Activated T-cell treated with anti-CD3 and anti-CD28 coated beads, Interleukin-2, amount 50 U/mL, for 4 hours (primary cell): ENCODE data around the gene SIRPA. TPM values are rescaled to one million over a fixed set of nuclear protein-coding genes. Genes with fewer than 3 reads are reported as not detected.

Experiments
- ATAC-seq, 2 donors: fragments of 200-7000 bp; cut with Tn5 transposase; one replicate each; pipeline ENCODE4 v1.10.0; 2021
- DNase-seq: peaks from one replicate; pipeline ENCODE4 v3.0.0-alpha.2; 2020
- H3K27me3 Mint-ChIP-seq: one replicate; pipeline ENCODE4 v1.8.0; 2021; ENCODE audit warnings: low read depth, mixed read lengths
- H3K36me3 Mint-ChIP-seq: one replicate; pipeline ENCODE4 v1.8.0; 2022; ENCODE audit warnings: mixed read lengths; ENCODE audit not compliant: insufficient read depth
- H3K4me1 Mint-ChIP-seq: one replicate; pipeline ENCODE4 v1.8.0; 2021; ENCODE audit warnings: low read depth, mixed read lengths
- H3K4me3 Mint-ChIP-seq: one replicate; pipeline ENCODE4 v1.8.0; 2021; ENCODE audit warnings: mild to moderate bottlenecking, moderate library complexity, mixed read lengths
- H3K9me3 Mint-ChIP-seq: one replicate; pipeline ENCODE4 v1.8.0; 2021; ENCODE audit warnings: mixed read lengths
- total RNA-seq, 3 donors: library from RNA; stranded (reverse); gene quantifications; one replicate each; pipeline ENCODE4 v1.2.1, GENCODE V29; 2021

The SIRPA gene
- total RNA-seq, 3 donors from 2014 or later: 0.26 to 0.84 (median 0.33) TPM

- H3K4me3 Mint-ChIP-seq: no peak overlapping the region
- H3K9me3 Mint-ChIP-seq: no peaks in the 10 kb centered on the region
- DNase-seq: no peak
- peaks cover 20% of the 10 kb centered on the region for H3K27me3 Mint-ChIP-seq
- H3K36me3 Mint-ChIP-seq: no peaks in the 10 kb centered on the region
- H3K4me1 Mint-ChIP-seq: no peaks in the 10 kb centered on the region
- no peak for ATAC-seq
Observed at GRCh38 chr20:1861347-1861976, 33.7 kb upstream of the SIRPA start.

- no peak overlapping the region for H3K4me3 Mint-ChIP-seq
- H3K27me3 Mint-ChIP-seq: peaks cover 21% of the 10 kb centered on the region
- H3K9me3 Mint-ChIP-seq: no peaks in the 10 kb centered on the region
- DNase-seq (no peak), ATAC-seq (no peak)
- no peaks in the 10 kb centered on the region for H3K4me1 Mint-ChIP-seq
- no peaks in the 10 kb centered on the region for H3K36me3 Mint-ChIP-seq
Observed at GRCh38 chr20:1861996-1862662, 33.1 kb upstream of the SIRPA start.

GRCh38 chr20:1862663-1863053 lies 32.5 kb upstream of the SIRPA start:
- ATAC-seq (no peak), DNase-seq (no peak)
- no peaks in the 10 kb centered on the region for H3K4me1 Mint-ChIP-seq
- no peak overlapping the region for H3K4me3 Mint-ChIP-seq
- no peaks in the 10 kb centered on the region for H3K9me3 Mint-ChIP-seq
- no peaks in the 10 kb centered on the region for H3K36me3 Mint-ChIP-seq
- H3K27me3 Mint-ChIP-seq: peaks cover 17% of the 10 kb centered on the region

- Mint-ChIP-seq H3K4me3 (no peak overlapping the region), H3K27me3 (peaks cover 17% of the 10 kb centered on the region), H3K4me1 (no peaks in the 10 kb centered on the region), H3K36me3 (no peaks in the 10 kb centered on the region), H3K9me3 (no peaks in the 10 kb centered on the region)
- ATAC-seq (no peak), DNase-seq (no peak)
Observed at GRCh38 chr20:1863296-1863695, 31.9 kb upstream of the SIRPA start.

DNA sequence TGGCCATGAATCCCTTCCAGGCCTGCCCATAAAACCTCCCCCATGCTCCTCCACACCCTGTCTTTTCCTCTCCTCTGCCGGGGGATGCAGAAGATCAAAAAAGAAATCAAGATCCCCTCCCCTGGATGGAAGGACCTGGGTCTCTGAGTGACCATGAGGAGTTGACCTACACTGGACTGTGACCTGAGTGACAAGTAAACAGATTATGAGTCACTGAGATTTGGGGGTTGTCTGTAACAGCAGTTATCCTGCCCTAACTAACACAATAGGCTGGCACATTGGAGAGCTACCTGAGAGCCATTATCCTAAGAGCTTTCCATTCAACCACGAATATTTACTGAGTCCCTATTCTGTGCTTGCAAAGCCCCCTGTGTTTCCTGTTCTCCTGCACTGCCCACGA lies 28.4 kb upstream of the SIRPA start:
- H3K36me3 Mint-ChIP-seq: no peaks in the 10 kb centered on the region
- ATAC-seq (no peak), DNase-seq (no peak)
- H3K4me3 Mint-ChIP-seq: no peak overlapping the region
- H3K27me3 Mint-ChIP-seq: peaks cover 23% of the 10 kb centered on the region
- H3K9me3 Mint-ChIP-seq: no peaks in the 10 kb centered on the region
- no peaks in the 10 kb centered on the region for H3K4me1 Mint-ChIP-seq

DNA sequence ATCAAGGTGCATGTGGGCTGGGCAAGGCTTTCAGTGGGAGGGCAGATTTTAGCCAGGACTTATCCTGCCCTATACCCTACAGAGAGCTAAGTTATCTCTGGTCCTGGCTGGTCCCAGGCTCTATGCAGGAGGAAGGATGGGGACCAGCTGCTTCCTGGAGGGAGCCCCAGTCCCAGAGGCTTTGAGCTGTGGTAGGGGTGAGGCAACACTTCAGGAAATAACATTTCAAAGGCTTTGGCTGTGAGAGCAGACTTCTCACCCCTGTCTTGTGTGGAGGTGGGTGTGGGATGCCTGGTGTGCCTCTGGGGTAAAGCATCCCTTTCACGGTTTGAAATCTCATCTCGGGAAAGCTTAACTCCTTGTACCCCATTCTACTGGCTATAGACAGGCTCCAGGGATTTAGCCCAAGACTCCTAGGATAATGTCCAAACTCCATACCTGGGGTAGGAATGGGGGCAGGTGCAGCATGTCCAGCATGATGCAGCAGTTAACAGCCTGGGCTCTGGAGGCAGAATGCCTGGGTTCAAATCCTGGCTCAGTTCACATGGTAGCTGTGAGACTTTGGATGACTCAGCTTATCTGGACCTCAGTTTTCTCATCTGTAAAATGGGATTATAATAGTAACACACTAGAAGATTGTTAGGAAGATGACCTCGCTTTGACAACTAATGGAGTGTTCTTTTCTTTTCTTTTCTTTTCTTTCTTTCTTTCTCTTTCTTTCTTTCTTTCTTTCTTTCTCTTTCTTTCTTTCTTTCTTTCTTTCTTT lies 27.5 kb upstream of the SIRPA start:
- ATAC-seq (no peak), DNase-seq (no peak)
- H3K9me3 Mint-ChIP-seq: peaks cover 2% of the 10 kb centered on the region
- H3K36me3 Mint-ChIP-seq: no peaks in the 10 kb centered on the region
- peaks cover 23% of the 10 kb centered on the region for H3K27me3 Mint-ChIP-seq
- H3K4me3 Mint-ChIP-seq: no peak overlapping the region
- no peaks in the 10 kb centered on the region for H3K4me1 Mint-ChIP-seq

DNA sequence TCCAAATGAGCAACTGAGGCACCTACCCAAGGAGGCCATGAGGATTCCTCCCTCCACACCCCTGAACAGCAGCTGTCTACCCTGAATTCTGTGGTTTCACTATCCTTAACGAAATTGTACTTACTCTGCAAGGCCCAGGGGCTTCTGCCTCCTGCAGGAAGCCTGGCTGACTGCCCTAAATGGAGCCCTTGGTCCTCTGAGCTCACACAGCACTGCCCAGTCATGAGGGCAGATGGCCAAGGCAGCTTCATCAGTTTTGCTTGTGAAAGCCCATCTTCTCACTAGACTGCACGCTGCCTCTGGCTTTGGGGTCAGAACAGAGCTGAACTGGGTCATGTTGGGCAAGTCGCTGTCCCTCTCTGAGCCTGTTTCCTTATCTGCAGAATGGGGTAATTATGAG lies 26.4 kb upstream of the SIRPA start:
- no peaks in the 10 kb centered on the region for H3K36me3 Mint-ChIP-seq
- peaks cover 18% of the 10 kb centered on the region for H3K27me3 Mint-ChIP-seq
- ATAC-seq (no peak), DNase-seq (no peak)
- H3K4me1 Mint-ChIP-seq: no peaks in the 10 kb centered on the region
- H3K4me3 Mint-ChIP-seq: no peak overlapping the region
- peaks cover 5% of the 10 kb centered on the region for H3K9me3 Mint-ChIP-seq

DNA sequence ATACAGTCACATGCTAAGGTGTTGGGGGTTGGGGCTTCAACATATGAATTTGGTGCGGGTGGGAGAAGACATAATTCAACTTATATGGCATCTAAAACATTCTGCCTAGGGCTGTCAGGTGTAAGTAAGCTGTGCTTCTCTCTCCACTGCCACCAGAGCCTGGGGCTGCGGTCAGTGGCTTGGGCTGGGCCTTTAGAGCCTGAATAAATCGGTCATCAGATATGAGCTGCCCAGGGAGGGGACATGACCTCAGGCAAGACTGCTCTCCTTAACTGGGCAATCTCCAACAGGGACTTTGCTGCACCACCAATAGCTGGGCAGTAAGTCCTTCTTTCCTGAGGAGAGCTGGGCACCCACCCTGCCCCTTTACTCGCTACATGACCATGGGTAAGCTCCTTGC lies 24.9 kb upstream of the SIRPA start:
- ATAC-seq: no peak
- Mint-ChIP-seq H3K36me3 (no peaks in the 10 kb centered on the region), H3K4me3 (no peak overlapping the region), H3K27me3 (peaks cover 18% of the 10 kb centered on the region), H3K4me1 (no peaks in the 10 kb centered on the region), H3K9me3 (peaks cover 5% of the 10 kb centered on the region)
- DNase-seq: no peak

DNA sequence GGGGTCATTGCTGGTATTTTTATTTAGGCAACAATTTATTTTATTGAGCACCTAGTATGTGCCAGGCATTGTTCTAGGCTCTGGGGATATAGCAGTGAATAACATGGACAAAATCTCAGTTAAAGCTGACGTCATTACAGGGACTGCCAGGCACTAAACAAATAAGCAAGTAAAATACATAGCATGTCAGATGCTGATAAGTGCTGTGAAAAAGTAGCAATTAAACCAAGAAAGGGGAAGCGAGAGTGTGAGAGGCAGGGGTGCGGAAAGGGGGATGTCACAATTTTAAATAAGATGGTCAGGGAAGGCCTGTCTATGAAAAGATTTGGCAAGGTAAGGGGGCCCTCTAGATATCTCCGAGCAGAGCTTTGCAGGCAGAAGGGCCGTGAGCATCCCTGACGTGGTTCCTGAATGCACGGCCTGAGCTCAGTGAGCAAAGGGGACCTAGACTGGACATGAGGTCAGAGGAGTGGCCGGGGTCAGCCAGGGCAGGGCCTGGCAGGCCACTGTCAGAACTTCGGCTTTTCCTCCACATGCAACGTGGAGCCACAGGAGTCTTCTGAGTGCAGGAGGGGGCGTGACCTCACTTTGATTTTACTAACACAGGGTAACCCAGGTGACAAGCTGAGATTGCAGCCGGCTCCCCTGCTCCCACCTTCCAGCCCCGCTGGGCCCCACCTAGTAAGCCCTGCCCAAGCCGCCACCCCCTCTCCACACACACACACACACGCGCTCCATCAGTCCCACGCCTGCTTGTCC lies 24.2 kb upstream of the SIRPA start:
- Mint-ChIP-seq H3K4me1 (no peaks in the 10 kb centered on the region), H3K9me3 (peaks cover 5% of the 10 kb centered on the region), H3K4me3 (no peak overlapping the region), H3K27me3 (peaks cover 13% of the 10 kb centered on the region), H3K36me3 (no peaks in the 10 kb centered on the region)
- DNase-seq (no peak), ATAC-seq (no peak)

DNA sequence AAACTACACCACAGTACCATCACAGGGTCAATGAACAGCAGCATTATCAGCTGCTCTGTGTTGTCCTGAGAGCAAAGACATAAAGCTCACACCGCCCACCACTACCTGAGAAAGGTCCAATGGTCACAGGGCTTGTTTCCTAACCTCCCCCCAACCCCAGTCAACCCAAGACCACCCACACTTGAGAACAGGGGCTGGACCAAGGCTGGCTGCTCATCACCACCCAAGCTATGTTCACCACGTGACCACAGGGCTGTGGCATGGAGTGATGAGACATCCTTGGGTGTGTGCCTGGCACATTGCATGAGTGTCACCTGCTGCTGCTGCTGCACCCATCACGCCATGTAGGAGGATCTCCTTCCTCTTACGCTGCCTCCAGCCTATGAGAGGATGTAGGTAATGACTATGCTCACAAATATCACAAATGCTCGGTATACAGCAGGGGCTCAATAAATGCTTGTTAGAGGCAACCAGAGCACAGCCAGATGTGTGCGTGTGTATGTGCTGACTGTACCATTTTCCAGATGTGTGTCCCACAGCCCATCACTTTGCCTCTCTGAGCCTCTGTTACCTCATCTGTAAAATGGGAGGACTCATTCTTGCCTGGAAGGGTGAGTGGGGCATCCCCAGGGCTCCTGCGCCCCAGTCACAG lies 23.3 kb upstream of the SIRPA start:
- DNase-seq: no peak
- Mint-ChIP-seq H3K4me1 (no peaks in the 10 kb centered on the region), H3K4me3 (no peak overlapping the region), H3K9me3 (peaks cover 5% of the 10 kb centered on the region), H3K27me3 (peaks cover 10% of the 10 kb centered on the region), H3K36me3 (no peaks in the 10 kb centered on the region)
- ATAC-seq: peak in 1 of 2 donors; percentile 57

- Mint-ChIP-seq H3K27me3 (peaks cover 10% of the 10 kb centered on the region), H3K4me1 (no peaks in the 10 kb centered on the region), H3K4me3 (no peak overlapping the region), H3K9me3 (peaks cover 5% of the 10 kb centered on the region), H3K36me3 (no peaks in the 10 kb centered on the region)
- ATAC-seq (peak; percentile 40 to 50), DNase-seq (no peak)
Observed at GRCh38 chr20:1872459-1873097, 22.6 kb upstream of the SIRPA start.

DNA sequence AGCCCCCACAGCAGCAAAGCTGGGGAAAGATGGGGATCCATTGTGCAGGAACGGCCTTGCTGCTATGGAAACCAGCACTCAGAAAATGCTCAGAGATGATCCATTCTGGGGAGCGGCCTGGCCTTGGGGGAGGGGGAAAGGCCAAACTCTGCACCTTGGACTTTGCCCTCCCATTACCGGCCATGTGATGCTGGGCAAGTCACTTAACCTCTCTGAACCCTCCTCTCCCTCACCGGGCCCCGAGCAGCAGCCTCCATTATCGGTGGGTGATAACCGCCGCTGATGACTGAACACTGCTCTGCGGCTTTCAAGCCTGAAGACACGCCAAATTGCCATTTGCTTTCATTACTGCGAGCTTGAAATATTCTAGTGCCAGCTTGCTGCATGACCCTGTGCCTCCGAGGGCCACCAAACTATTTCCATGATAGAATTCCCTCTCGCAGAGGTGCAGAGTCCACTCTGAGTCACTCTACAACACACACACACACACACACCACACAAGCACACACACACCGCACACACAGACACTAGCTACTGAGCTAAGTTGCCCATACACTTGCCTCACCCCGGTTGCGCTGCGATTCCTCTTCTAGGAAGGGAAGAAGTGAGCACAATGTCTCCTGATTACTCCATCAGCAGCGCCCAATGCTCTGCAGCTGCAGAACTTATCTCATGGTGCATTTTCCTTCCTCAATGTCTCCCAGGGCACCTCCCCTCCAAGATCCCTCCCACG lies 20.6 kb upstream of the SIRPA start:
- Mint-ChIP-seq H3K4me1 (no peaks in the 10 kb centered on the region), H3K4me3 (no peak overlapping the region), H3K27me3 (peaks cover 8% of the 10 kb centered on the region), H3K36me3 (no peaks in the 10 kb centered on the region), H3K9me3 (peaks cover 5% of the 10 kb centered on the region)
- DNase-seq: no peak
- ATAC-seq: no peak

DNA sequence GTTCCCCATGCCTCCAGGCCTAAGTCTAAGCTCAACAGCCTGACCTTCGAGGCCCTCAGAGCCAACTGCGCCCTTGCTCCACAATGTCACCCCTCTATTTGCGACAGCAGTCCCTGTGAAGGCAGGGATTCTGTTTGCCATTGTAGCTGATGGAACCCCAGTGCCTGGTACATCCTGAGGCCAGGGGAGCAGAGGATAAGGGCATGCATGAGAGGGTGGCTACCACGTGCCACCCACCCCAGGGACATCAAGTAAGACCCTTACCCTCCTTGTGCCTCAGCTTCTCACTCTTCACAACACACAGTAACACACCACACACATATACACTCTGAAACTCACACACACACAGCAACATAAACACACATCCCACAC lies 20.0 kb upstream of the SIRPA start:
- H3K27me3 Mint-ChIP-seq: peaks cover 8% of the 10 kb centered on the region
- peaks cover 5% of the 10 kb centered on the region for H3K9me3 Mint-ChIP-seq
- no peaks in the 10 kb centered on the region for H3K36me3 Mint-ChIP-seq
- ATAC-seq: no peak
- no peak for DNase-seq
- no peak overlapping the region for H3K4me3 Mint-ChIP-seq
- H3K4me1 Mint-ChIP-seq: no peaks in the 10 kb centered on the region
